Transverse colon (tissue), 4 donors: Measurements from ENCODE around the gene ENTPD3.

Source experiments
- EP300 ChIP-seq: sonication (generic); formaldehyde crosslinking; IDR thresholded peaks from one replicate; pipeline ENCODE4 v1.6.1; 2017; ENCODE audit warnings: antibody characterized with exemption, low read depth
- POLR2A ChIP-seq: fragments of 450-650 bp; IDR thresholded peaks from one replicate; pipeline ENCODE4 v1.6.1; 2016; ENCODE audit warnings: antibody characterized with exemption, mild to moderate bottlenecking, moderate library complexity
- POLR2AphosphoS5 ChIP-seq, 3 donors: sonication (generic); formaldehyde crosslinking; IDR thresholded peaks; one replicate each; pipeline ENCODE4 v1.6.1; 2016; ENCODE audit warnings: antibody characterized with exemption in 3 of 3
- TF ChIP-seq, protein P1 (sequence below), 5 experiments: fragments of 200-600 bp in 3 of 5; fragments of 450-650 bp in 2 of 5; sonication (generic) in 3 of 5; IDR thresholded peaks; 1 replicate in 2 of 5; 2 replicates in 3 of 5; pipeline ENCODE4 v1.5.1; 2016 to 2017; ENCODE audit warnings: antibody characterized with exemption in 5 of 5, inconsistent platforms in 3 of 5, mild to moderate bottlenecking in 2 of 5, moderate library complexity in 1 of 5

DNA sequence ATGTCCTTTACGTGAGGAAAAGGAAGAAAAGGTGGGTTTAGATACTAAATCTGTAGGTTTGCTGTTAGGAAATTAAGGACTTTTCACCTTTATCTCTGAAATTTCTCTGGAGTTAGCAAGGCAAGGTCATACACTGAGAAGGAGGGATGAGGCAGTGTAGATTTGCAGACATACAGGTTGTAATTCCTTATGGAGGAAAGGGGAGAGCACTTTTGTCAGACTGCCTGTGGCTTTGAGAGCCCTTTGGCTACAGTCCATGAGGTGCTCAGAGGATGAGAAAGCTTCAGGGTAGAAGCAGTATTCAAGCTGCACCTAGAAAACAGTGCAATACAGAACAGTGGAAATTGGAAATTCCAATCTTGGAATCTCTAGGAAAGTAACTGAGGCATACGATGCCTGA is 78.5 kb downstream of the ENTPD3 start:
- TF ChIP-seq, protein P1, sequence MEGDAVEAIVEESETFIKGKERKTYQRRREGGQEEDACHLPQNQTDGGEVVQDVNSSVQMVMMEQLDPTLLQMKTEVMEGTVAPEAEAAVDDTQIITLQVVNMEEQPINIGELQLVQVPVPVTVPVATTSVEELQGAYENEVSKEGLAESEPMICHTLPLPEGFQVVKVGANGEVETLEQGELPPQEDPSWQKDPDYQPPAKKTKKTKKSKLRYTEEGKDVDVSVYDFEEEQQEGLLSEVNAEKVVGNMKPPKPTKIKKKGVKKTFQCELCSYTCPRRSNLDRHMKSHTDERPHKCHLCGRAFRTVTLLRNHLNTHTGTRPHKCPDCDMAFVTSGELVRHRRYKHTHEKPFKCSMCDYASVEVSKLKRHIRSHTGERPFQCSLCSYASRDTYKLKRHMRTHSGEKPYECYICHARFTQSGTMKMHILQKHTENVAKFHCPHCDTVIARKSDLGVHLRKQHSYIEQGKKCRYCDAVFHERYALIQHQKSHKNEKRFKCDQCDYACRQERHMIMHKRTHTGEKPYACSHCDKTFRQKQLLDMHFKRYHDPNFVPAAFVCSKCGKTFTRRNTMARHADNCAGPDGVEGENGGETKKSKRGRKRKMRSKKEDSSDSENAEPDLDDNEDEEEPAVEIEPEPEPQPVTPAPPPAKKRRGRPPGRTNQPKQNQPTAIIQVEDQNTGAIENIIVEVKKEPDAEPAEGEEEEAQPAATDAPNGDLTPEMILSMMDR (IDR thresholded peaks at IDR 0.05) = no peak
- TF ChIP-seq POLR2AphosphoS5 (IDR thresholded peaks at IDR 0.05) = no peak
- TF ChIP-seq EP300 = no peak
- TF ChIP-seq POLR2A = no peak
